C4-2B (cell line): ENCODE measurements around the gene NOS1.
"Not testable (repeated sequence)": the region's sequence is repeated elsewhere in the genome, so short reads cannot be mapped to it uniquely, and the experiment has no call there.

Experiments used
- H3K27ac ChIP-seq: fragments of 450-650 bp; 2 replicates; pipeline ENCODE4 v1.5.1; 2017
- CTCF ChIP-seq: fragments of 450-650 bp; conservative IDR thresholded peaks from 2 replicates; pipeline ENCODE4 v1.5.1; 2017; ENCODE audit warnings: mild to moderate bottlenecking
- ZFX ChIP-seq: fragments of 450-650 bp; IDR thresholded peaks from 2 replicates; pipeline ENCODE4 v1.6.1; 2017

The NOS1 gene

GRCh38 chr12:117202033-117202432 lies 159.4 kb downstream of the NOS1 start:
- TF ChIP-seq ZFX (no peak), CTCF (no peak)

GRCh38 chr12:117199956-117200744 lies 161.3 kb downstream of the NOS1 start:
- not testable (repeated sequence) for H3K27ac ChIP-seq

More at GRCh38 chr12:117202033-117202432, 159.4 kb downstream of the NOS1 start:
- no peak overlapping the region for H3K27ac ChIP-seq

GRCh38 chr12:117196334-117196733 lies 165.1 kb downstream of the NOS1 start:
- not testable (repeated sequence) for H3K27ac ChIP-seq

- H3K27ac ChIP-seq, result not testable (repeated sequence)
Measured at GRCh38 chr12:117195027-117195426, 166.4 kb downstream of the NOS1 start.

- no peak overlapping the region for H3K27ac ChIP-seq
- TF ChIP-seq ZFX (no peak), CTCF (no peak)
Measured at GRCh38 chr12:117193903-117194302, 167.5 kb downstream of the NOS1 start.

GRCh38 chr12:117192581-117192980 lies 168.8 kb downstream of the NOS1 start:
- not testable (repeated sequence) for H3K27ac ChIP-seq

GRCh38 chr12:117192057-117192456 lies 169.4 kb downstream of the NOS1 start:
- TF ChIP-seq CTCF (no peak), ZFX (no peak)
- H3K27ac ChIP-seq, result no peak overlapping the region

GRCh38 chr12:117190210-117190781 lies 171.1 kb downstream of the NOS1 start, which contains the start of gene FBXO21:
Gene FBXO21, minus strand, starts transcription at chr12:117190470. Its CDS starts 14 bp downstream, at chr12:117190456.
- TF ChIP-seq CTCF (no peak), ZFX (peak; percentile 83)
- peak within 1 kb of the TSS; percentile 90 for H3K27ac ChIP-seq

GRCh38 chr12:117189725-117190209 lies 171.7 kb downstream of the NOS1 start:
- peak overlapping the region; percentile 90 for H3K27ac ChIP-seq
- no peak for TF ChIP-seq CTCF
- TF ChIP-seq ZFX, result no peak
